WERI-Rb-1 (cell line): ENCODE measurements around the gene PITPNC1.
A peak's percentile ranks its signal among the peaks of the same experiment; 100 is the strongest.
"Not testable (repeated sequence)": the region's sequence is repeated elsewhere in the genome, so short reads cannot be mapped to it uniquely, and the experiment has no call there.

ENCODE experiments used
- DNase-seq: peaks from one replicate; pipeline ENCODE4 v3.0.0-alpha.2; 2020
- H3K27ac ChIP-seq: fragments of 250-450 bp; sonication (Bioruptor Pico); 2 replicates; pipeline ENCODE4 v1.5.1; 2020; ENCODE audit warnings: mild to moderate bottlenecking, moderate library complexity
- H3K27me3 ChIP-seq: fragments of 250-450 bp; sonication (Bioruptor Pico); 2 replicates; pipeline ENCODE4 v1.5.1; 2021; ENCODE audit warnings: mild to moderate bottlenecking, low read depth, moderate library complexity; ENCODE audit not compliant: insufficient read depth, severe bottlenecking
- H3K36me3 ChIP-seq: fragments of 250-450 bp; sonication (Bioruptor Pico); 2 replicates; pipeline ENCODE4 v1.5.1; 2020; ENCODE audit warnings: mild to moderate bottlenecking, moderate library complexity
- H3K4me3 ChIP-seq: 2 replicates; pipeline ENCODE4 v1.5.1; 2011; ENCODE audit warnings: low read depth, mild to moderate bottlenecking, control low read depth, low read length
- H3K9me3 ChIP-seq: fragments of 250-450 bp; sonication (Bioruptor Pico); 2 replicates; pipeline ENCODE4 v1.5.1; 2021; ENCODE audit warnings: mild to moderate bottlenecking, moderate library complexity; ENCODE audit not compliant: severe bottlenecking
- TF ChIP-seq, protein P1 (sequence below): IDR thresholded peaks from 2 replicates; pipeline ENCODE4 v1.5.1; 2011; ENCODE audit warnings: low read depth, mild to moderate bottlenecking, control low read depth, inconsistent platforms, low read length

The PITPNC1 gene

DNA sequence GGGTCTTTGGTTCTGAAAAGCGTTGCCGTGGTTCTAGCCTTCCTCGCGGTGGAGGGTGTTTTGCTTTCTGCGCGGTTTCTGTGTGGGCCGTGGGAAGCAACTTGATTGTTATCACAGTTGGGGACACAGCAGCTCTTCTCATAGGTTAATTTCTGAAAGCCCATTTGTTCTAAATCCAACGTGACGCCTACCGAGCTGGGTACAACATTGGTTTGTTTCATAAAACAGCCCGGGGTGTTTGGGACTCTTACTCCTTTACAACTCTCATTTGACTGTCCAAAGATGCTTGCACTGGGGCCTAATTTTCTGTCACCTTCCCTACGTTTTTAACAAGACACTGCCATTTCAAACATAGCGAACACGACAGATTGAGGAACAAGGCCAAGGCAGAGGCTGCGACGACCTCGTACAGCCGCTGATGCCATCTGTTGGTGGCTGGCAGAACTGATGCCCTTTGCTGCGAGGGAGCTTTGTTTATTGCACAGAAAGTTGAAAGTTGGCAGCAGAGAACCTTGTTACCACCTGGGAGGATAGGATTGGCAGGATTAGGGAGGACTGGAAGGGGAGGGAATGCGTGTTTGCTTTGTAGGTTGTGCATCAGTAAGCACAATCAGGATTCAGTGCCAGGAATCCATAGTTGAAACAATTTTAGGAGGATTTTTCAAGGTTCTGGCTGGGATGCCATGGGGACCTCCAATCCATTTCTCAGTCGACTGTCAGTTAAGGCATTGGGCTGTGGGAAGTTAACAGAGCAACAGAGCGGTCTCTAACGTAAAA, 98.3 kb downstream of the PITPNC1 start:
- no peaks in the 10 kb centered on the region for H3K36me3 ChIP-seq
- TF ChIP-seq, protein P1, sequence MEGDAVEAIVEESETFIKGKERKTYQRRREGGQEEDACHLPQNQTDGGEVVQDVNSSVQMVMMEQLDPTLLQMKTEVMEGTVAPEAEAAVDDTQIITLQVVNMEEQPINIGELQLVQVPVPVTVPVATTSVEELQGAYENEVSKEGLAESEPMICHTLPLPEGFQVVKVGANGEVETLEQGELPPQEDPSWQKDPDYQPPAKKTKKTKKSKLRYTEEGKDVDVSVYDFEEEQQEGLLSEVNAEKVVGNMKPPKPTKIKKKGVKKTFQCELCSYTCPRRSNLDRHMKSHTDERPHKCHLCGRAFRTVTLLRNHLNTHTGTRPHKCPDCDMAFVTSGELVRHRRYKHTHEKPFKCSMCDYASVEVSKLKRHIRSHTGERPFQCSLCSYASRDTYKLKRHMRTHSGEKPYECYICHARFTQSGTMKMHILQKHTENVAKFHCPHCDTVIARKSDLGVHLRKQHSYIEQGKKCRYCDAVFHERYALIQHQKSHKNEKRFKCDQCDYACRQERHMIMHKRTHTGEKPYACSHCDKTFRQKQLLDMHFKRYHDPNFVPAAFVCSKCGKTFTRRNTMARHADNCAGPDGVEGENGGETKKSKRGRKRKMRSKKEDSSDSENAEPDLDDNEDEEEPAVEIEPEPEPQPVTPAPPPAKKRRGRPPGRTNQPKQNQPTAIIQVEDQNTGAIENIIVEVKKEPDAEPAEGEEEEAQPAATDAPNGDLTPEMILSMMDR, result peak; percentile 97
- H3K4me3 ChIP-seq, result no peak overlapping the region
- no peaks in the 10 kb centered on the region for H3K9me3 ChIP-seq
- H3K27ac ChIP-seq, result no peak overlapping the region
- DNase-seq, result peak; percentile 82
- no peaks in the 10 kb centered on the region for H3K27me3 ChIP-seq

DNA sequence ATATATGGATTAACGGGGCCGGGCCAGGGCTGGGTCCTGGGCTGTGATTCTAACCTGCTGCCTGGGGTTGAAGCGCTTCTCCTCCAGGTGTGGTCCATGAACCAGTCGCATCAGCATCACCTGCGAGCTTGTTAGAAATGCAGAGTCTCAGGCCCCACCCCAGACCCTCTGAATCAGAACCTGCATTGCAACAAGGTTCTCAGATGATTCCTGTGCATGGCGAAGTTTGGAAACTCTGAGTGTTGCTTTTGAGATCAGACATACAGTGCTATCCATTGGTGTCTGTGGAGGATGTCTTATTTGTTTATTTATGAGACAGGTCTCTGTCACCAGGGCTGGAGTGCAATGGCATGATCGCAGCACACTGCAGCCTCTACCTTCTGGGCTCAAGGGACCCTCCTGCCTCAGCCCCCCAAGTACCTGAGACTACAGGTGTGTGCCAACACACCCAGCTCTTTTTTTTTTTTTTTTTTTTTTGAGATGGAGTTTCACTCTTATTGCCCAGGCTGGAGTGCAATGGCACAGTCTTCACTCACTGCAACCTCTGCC, 99.8 kb downstream of the PITPNC1 start:
- no peaks in the 10 kb centered on the region for H3K36me3 ChIP-seq
- no peak for DNase-seq

DNA sequence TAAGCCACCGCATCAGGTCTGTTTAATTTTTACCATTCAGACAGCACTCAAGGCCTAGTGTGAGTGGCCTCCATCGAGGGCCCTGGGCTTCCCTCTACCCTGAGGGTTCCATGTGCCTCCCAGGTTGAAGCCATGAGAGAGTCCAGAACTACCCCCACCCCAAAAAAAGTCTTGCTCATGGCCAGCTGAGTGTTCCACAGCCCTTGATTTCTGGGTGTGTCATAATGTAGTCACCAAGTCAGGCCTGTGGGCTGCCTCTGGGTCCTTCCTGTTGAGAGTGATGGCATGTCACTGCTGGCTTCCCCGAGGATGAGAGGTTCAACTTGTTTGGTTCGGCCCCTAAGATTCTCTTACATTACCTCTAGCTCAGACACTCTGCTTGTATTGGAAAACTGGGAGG, 100.6 kb downstream of the PITPNC1 start:
- Histone ChIP-seq H3K4me3 (no peak overlapping the region), H3K27ac (no peak overlapping the region), H3K9me3 (no peaks in the 10 kb centered on the region), H3K36me3 (no peaks in the 10 kb centered on the region), H3K27me3 (no peaks in the 10 kb centered on the region)
- no peak for DNase-seq
- TF ChIP-seq, protein P1, result no peak

More for the DNA sequence above, 99.8 kb downstream of the PITPNC1 start:
- Histone ChIP-seq H3K27ac (no peak overlapping the region), H3K9me3 (no peaks in the 10 kb centered on the region), H3K4me3 (no peak overlapping the region), H3K27me3 (no peaks in the 10 kb centered on the region)
- TF ChIP-seq, protein P1, result no peak

DNA sequence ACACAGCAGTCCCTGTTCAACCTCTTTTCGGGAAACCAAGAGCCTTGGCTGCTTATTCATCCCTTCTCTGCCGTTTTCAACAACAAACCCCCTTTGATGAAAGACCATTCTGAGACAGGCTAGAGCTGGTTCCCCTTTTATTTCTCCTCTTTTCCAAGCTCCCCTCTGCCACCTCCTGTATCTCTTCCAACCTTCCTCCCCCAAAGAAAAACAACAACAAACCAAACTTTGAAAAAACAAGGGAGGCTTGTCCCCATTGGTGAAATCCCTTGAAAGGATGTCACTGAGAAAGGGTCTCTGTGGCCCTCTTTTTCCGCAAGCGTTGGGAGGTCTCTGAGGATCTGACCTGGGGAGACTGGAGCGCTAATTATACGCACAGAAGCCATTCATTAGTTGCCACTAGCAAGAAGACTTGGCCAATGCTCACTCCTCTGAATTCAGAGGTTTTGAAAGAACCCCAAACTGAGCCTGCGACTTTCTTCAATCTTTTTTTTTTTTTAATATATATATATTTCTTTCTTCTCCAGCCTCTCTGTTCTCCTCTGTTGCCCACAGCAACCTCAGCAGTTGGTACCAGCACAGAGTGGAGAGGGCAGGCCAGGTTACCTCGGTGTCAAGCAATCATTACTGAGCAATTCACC, 101.4 kb downstream of the PITPNC1 start:
- Histone ChIP-seq H3K36me3 (no peaks in the 10 kb centered on the region), H3K4me3 (no peak overlapping the region), H3K27me3 (no peaks in the 10 kb centered on the region), H3K27ac (no peak overlapping the region), H3K9me3 (no peaks in the 10 kb centered on the region)
- DNase-seq, result no peak
- TF ChIP-seq, protein P1, result no peak

DNA sequence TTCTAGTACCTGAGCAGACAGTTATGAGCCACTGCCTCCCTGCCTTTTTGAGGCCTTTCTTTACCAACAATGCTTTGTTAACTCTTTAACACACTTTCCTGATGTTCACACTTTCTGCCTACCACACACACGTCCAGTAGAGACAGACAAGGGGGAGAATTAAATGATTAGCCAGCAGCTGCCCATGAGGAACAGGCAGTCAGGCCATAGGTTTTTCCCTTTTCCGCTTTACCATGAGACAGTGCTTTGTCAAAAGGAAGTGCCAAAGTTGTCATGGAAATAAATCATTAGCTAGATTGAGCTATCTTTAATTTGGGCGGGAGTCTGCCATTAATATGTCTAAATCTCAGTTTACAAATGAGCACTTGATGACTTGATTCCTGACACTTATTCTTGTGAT, 102.1 kb downstream of the PITPNC1 start:
- H3K9me3 ChIP-seq, result no peaks in the 10 kb centered on the region
- H3K4me3 ChIP-seq, result no peak overlapping the region
- no peaks in the 10 kb centered on the region for H3K36me3 ChIP-seq
- TF ChIP-seq, protein P1, result no peak
- no peaks in the 10 kb centered on the region for H3K27me3 ChIP-seq
- DNase-seq, result no peak
- H3K27ac ChIP-seq, result peak overlapping the region; percentile 14; the same call in 1 of the 2 replicates

DNA sequence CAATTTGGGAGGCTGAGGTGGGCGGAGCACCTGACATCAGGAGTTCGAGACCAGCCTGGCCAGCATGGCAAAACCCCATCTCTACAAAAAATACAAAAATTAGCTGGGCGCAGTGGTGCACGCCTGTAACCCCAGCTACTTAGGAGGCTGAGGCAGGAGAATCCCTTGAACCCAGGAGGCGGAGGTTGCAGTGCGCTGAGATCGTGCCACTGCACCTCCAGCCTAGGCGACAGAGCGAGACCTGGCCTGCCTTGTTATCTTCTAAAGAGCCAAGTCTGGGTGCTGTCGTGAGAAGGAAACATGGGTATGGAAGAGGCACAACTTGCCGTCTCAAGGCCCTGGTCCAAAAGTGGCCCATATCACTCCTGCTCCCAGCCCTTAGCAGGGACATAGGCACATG, 103.9 kb downstream of the PITPNC1 start:
- not testable (repeated sequence) for H3K9me3 ChIP-seq, H3K27ac ChIP-seq, H3K4me3 ChIP-seq, H3K27me3 ChIP-seq, DNase-seq, H3K36me3 ChIP-seq
